ENCODE data around the gene AMD1.
"Not testable (repeated sequence)": the region's sequence is repeated elsewhere in the genome, so short reads cannot be mapped to it uniquely, and the experiment has no call there.

AMD1 gene

GRCh38 chr6:110877569-110877968 lies 3.0 kb downstream of the AMD1 start:
- DNase-seq (ENCODE audit: low read depth in 2 of 2), result no peak

GRCh38 chr6:110878751-110879522 lies 4.4 kb downstream of the AMD1 start:
- DNase-seq (ENCODE audit: low read depth in 2 of 2), result no peak

GRCh38 chr6:110880651-110881050 lies 6.1 kb downstream of the AMD1 start:
- DNase-seq (ENCODE audit: low read depth in 2 of 2), result no peak

DNA sequence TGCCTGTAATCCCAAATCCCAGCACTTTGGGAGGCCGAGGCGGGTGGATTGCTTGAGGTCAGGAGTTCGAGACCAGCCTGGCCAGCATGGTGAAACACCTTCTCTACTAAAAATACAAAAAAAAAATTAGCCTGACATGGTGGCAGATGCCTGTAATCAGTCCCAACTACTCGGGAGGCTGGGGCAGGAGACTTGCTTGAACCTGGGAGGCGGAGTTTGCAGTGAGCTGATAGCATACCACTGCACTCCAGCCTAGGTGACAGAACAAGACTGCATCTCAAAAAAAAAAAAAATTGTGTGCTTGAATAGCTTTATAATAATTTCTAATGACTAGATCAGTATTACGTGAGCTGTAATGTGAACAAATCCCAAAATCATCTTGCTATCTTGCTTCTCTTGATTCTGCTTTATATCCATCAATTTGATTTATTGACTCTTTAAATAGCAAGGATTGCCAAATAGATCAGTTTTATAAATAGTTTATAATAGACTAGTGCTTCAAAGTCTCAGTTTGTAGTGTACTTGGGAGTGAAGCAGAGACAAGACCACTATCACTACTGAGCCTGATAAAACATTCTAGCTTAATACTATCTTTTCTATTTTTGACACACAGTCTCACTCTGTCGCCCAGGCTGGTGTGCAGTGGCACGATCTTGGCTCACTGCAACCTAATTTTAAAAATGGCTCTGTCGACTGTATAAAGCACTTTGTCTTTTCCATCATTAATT lies 7.1 kb downstream of the AMD1 start:
- DNase-seq (ENCODE audit: low read depth in 2 of 2), result no peak

GRCh38 chr6:110882274-110882619 lies 7.7 kb downstream of the AMD1 start:
- no peak for DNase-seq (ENCODE audit: low read depth in 2 of 2)

DNA sequence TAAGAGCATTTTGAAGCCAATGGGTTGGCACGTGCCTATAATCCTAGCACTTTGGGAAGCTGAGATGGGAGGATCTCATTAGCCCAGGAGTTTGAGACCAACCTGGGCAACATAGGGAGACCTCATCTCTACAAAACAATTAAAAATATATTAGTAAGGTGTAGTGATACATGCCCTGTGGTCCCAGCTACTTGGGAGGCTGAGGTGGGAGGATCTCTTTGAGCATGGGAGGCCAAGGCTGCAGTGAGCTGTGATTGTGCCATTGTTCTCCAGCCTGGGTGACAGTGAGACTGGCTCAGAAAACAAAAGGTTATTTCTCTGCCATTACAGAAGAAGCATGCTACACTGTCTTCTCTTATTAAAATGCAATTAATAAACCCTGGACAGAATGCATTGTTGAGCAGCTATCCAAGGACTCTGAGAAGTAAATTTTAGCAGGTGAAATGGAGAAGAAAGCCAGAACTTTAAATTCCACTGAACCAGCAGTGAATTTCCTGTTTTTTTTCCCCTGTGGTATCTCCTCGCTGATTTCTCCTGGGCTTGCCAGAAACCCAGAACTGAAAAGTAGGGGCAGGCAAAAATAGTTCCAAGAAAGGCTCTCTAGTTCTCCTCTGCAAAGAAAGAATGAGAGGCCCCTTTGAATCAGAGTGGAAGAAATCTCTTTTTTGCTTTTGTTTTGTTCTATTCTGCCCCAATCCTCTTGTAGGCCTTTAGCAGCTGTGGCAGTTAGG lies 8.4 kb downstream of the AMD1 start:
- DNase-seq (ENCODE audit: low read depth in 2 of 2), result no peak

DNA sequence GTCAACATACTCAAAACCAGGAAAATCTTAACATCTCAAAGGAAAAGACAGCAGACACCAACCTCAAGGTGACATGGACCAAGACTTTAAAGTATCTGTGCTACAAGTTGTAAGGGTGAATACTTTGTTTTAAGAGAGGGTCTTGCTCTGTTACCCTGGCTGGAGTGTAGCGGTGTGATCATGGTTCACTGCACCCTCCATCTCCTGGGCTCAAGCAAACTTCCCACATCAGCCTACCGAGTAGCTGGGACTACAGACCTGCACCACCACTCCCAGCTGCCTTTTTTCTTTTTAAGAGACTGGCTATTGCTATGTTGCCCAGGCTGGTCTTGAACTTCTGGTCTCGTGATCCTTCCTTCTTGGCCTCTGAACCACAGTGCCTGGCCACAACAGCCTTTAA lies 9.7 kb downstream of the AMD1 start:
- no peak for DNase-seq (ENCODE audit: low read depth in 2 of 2)

GRCh38 chr6:110885526-110885925 lies 10.9 kb downstream of the AMD1 start:
- DNase-seq (ENCODE audit: low read depth in 2 of 2), result no peak

GRCh38 chr6:110886555-110887167 lies 12.1 kb downstream of the AMD1 start:
- no peak for DNase-seq (ENCODE audit: low read depth in 2 of 2)

- DNase-seq (ENCODE audit: low read depth in 2 of 2), result no peak
Measured at GRCh38 chr6:110890288-110890687, 15.7 kb downstream of the AMD1 start.

- DNase-seq (ENCODE audit: low read depth in 2 of 2), result no peak
Measured at GRCh38 chr6:110895907-110896608, 21.5 kb downstream of the AMD1 start.

DNA sequence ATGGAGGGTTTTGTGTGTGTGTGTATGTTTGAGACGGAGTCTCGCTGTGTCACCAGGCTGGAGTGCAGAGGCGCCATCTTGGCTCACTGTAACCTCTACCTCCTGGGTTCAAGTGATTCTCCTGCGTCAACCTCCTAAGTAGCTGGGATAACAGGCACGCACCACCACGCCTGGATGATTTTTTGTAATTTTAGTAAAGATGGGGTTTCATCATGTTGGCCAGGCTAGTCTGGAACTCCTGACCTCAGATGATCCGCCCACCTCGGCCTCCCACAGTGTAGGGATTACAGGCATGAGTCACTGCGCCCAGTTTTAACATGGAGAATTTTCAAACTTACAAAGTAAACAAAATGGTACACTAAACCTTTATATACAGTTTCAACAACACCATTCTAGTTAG lies 22.8 kb downstream of the AMD1 start:
- no peak for DNase-seq (ENCODE audit: low read depth in 2 of 2)

GRCh38 chr6:110898111-110898510 lies 23.5 kb downstream of the AMD1 start:
- DNase-seq (ENCODE audit: low read depth in 2 of 2), result no peak

DNA sequence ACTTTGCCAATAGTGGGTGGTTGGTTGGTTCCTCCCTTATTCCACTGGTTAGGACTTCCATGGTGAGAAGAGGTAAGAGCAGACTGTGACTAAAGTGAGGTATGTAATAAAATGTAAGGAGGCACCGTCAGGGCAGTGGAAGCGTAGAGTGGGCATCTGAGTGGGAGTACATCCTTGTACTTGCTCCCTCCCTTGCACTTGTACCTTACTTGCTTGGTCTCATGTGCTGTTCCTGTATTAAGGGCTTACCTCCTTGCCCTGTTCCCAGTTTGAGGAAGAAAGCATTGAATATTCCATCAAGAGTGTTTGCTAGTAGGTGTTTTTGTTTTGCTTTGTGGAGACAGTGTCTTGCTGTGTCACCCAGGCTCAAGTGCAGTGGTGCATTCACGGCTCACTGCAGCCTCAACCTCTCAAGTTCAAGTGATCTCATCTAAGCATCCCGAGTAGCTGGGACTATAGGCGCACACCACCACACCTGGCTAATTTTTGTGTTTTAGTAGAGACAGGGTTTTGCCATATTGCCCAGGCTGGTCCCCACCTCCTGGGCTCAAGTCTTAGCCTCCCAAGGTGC lies 25.5 kb downstream of the AMD1 start:
- no peak for DNase-seq (ENCODE audit: low read depth in 2 of 2)

DNA sequence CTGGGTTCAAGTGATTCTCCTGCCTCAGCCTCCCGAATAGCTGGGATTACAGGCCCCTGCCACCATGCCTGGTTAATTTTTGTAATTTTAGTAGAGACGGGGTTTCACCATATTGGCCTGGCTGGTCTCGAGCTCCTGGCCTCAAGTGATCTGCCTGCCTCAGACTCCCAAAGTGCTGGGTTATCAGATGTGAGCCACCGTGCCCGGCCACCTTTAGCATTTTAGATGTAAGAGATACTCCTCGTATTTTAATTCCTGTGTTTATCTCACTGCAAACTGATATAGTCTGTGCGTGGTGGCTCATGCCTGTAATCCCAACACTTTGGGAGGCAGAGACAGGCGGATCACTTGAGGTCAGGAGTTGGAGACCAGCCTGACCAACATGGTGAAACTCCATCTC lies 27.0 kb downstream of the AMD1 start:
- DNase-seq (ENCODE audit: low read depth in 2 of 2), result not testable (repeated sequence)

- no peak for DNase-seq (ENCODE audit: low read depth in 2 of 2)
Measured at GRCh38 chr6:110902091-110902490, 27.5 kb downstream of the AMD1 start.

GRCh38 chr6:110906273-110906672 lies 31.7 kb downstream of the AMD1 start:
- not testable (repeated sequence) for DNase-seq (ENCODE audit: low read depth in 2 of 2)

DNA sequence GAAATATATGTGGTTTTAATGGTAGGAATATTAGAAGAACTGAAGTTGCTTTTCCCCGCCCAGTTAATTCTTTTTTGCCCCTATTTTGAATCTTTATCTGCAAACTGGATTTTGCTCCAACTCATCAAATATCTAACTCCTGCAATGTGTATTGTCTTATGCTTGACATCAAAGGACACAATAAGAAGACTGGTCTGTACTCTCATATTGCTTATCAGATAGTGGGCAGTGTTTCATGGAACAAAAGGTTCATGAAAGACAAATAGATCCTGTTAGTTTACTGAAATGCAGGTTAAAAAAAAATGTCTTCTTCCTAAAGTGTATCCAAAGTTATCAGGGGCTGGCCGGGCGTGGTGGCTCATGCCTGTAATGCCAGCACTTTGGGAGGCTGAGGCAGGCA lies 56.2 kb downstream of the AMD1 start:
- no peak for DNase-seq (ENCODE audit: low read depth in 2 of 2)

DNA sequence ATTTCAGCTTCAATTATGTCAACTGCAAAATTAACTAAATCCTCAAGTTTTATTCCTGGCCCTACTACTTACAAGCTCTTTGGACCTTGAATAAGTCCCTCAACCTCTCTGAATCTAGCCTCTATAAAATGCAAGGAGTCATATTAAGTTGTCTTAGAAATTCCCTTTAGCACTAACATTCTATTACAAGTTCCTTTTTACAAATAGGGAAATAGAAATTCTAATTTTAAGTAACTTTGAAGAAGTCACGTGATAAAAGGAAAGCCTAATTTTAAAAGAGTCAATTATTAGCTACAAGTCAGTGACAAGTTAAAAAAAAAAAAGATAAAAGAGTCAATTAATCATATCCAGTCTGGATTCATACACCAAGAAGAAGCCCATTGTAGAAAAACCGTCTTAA lies 59.3 kb downstream of the AMD1 start:
- DNase-seq (ENCODE audit: low read depth in 2 of 2), result no peak

- DNase-seq (ENCODE audit: low read depth in 2 of 2), result no peak
Measured at GRCh38 chr6:110934381-110934898, 59.9 kb downstream of the AMD1 start.

- no peak for DNase-seq (ENCODE audit: low read depth in 2 of 2)
Measured at GRCh38 chr6:110935171-110935570, 60.6 kb downstream of the AMD1 start.

Measured in fibroblast of skin of left biceps (primary cell).